ENCODE measurements around the gene PIAS4. TPM values are rescaled to one million over a fixed set of nuclear protein-coding genes. Genes with fewer than 3 reads are reported as not detected.

Gene PIAS4
- total and polyA plus RNA-seq, 2 donors (not counting 3 experiments of a cell fraction or from before 2014, with no cell fraction given), result 26.2 to 46.2 TPM

DNA sequence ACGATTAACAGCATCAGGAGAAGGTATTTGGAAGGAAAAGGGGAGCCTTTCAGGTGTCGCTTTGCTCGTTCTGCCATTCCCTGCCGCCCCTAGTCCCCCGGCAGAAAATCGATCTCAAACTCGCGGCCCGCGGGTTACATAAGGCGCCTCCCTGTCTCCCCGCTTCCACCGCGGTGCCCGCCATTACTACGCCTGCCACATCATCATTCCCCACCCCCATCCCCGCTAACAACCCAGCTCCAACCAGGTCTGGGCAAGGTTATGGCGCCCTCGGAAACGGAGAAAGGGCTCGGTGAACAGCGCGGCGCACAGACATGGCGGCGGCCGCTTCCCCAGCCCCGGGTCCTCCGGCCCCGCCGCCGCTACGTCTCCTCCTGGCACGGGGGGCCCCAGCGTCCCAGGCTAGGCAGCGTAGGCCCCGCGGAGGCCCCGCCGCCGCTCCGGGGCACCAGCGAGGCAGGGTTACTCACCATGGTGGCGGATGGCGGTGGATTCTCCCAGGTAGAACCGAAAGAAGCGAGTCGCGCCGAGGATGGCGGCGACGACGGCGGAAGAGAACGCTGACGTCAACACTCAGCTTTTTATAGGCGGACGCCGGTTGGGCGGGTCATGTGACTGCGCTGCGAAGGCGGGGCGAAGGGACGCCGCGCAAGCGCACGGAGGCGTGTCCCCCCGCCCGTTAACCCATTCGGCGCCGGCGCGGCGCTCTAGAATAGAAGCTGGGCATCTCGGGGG, 22.5 kb upstream of the PIAS4 start, which contains the start of gene EEF2:
Gene EEF2, minus strand, starts transcription at position 556 of the 735 bp plus-strand sequence. Its CDS starts 83 bp downstream, at position 473.
- H3K79me2 ChIP-seq (ENCODE audit: control insufficient read depth, insufficient read depth, low read length), result peaks cover 52% of the 10 kb centered on the region
- no peaks in the 10 kb centered on the region for H3K9me1 ChIP-seq (replicated peaks; ENCODE audit: control insufficient read depth, extremely low read depth, insufficient read depth, low read length)
- peak within 1 kb of the TSS; percentile 63 to 98 (median 97) for H3K4me3 ChIP-seq (replicated peaks in 1 of 3; ENCODE audit: insufficient read depth in 1 of 3, low read depth in 1 of 3, low read length in 3 of 3)
- H3K9me3 ChIP-seq (replicated peaks; ENCODE audit: control insufficient read depth, insufficient read depth, low read length), result no peaks in the 10 kb centered on the region
- peak within 1 kb of the TSS; percentile 86 for H3K4me2 ChIP-seq (ENCODE audit: insufficient read depth, low read length)
- POLR2A ChIA-PET, result interaction anchor here (0.5 to 5.3 kb wide), 7 partner anchors 9 to 225 kb away, joined by 3 to 82 read pairs (median 3); partner anchors contain the start of genes DAPK3 and MRPL54
- FAIRE-seq, result peak; percentile 92
- BruUV-seq (replicated peaks), result TSS peak; percentile 56
- intact Hi-C loops (cut with micrococcal nuclease), result loop anchor here (1.0 to 5.0 kb wide), 4 partner anchors 14 to 202 kb away; partner anchors contain the start of genes DAPK3, PIAS4 and ZBTB7A
- peak within 1 kb of the TSS; percentile 90 for H3K27ac ChIP-seq (ENCODE audit: insufficient read depth, low read depth, low read length)
- H2AFZ ChIP-seq (ENCODE audit: low read depth, low read length), result peak within 1 kb of the TSS; percentile 66
- peak within 1 kb of the TSS; percentile 99 for H3K9ac ChIP-seq (replicated peaks; ENCODE audit: extremely low read depth, insufficient read depth, low read length)
- peaks cover 33 to 40% of the 10 kb centered on the region in 2 experiments for H3K36me3 ChIP-seq (ENCODE audit: control insufficient read depth in 2 of 2, extremely low read depth in 1 of 2, insufficient read depth in 2 of 2, low read length in 2 of 2)
- DNase-seq (ENCODE audit: low read depth, low spot score), result peak; percentile 86
- CTCF ChIA-PET, result interaction anchor here (1.1 to 2.1 kb wide), 6 partner anchors 14 to 217 kb away, joined by 3 to 9 read pairs (median 6); partner anchors contain the start of genes DAPK3 and PIAS4
- H4K20me1 ChIP-seq (replicated peaks; ENCODE audit: control insufficient read depth, extremely low read depth, insufficient read depth, low read length), result no peaks in the 10 kb centered on the region
- peaks cover 31% of the 10 kb centered on the region for H3K4me1 ChIP-seq (ENCODE audit: control insufficient read depth, extremely low read depth, insufficient read depth, low read length)
- dilution Hi-C loops (cut with MboI; ENCODE audit: extremely low pct_ligation_motif_present, low sequenced_read_pairs), result no loop called here
- peak; percentile 100 for TF ChIP-seq POLR2AphosphoS5 (IDR thresholded peaks at IDR 0.05; ENCODE audit: insufficient read depth, low read depth, low read length)
- TF ChIP-seq POLR2A (IDR thresholded peaks at IDR 0.05; ENCODE audit: low read depth, low read length), result peak; percentile 99
- no peak for TF ChIP-seq MYC (IDR thresholded peaks at IDR 0.05; ENCODE audit: low read depth, low read length)
- TF ChIP-seq FOS (IDR thresholded peaks at IDR 0.05; ENCODE audit: borderline replicate concordance, insufficient read depth, low read length), result no peak
- TF ChIP-seq GATA2 (IDR thresholded peaks at IDR 0.05; ENCODE audit: insufficient read depth, insufficient read length, low read depth, low read length), result no peak
- TF ChIP-seq, protein P1, sequence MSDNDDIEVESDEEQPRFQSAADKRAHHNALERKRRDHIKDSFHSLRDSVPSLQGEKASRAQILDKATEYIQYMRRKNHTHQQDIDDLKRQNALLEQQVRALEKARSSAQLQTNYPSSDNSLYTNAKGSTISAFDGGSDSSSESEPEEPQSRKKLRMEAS (IDR thresholded peaks at IDR 0.05; ENCODE audit: insufficient read depth, insufficient read length), result peak; percentile 90
- TF ChIP-seq CTCF (IDR thresholded peaks at IDR 0.05; ENCODE audit: extremely low read depth in 1 of 2, insufficient read depth in 1 of 2, low read depth in 1 of 2, low read length in 2 of 2), result no peak
- peak; percentile 17 for TF ChIP-seq JUN (IDR thresholded peaks at IDR 0.05; ENCODE audit: borderline replicate concordance, insufficient read depth, insufficient read length, low read depth)
- TF ChIP-seq EZH2 (IDR thresholded peaks at IDR 0.05; ENCODE audit: borderline replicate concordance, low read depth, low read length, severe bottlenecking), result no peak
- no peaks in the 10 kb centered on the region for H3K27me3 ChIP-seq (ENCODE audit: control insufficient read depth in 2 of 2, insufficient read depth in 2 of 2, low read length in 2 of 2)
